ENCODE results near the gene GRIP1. TPM values are rescaled to one million over a fixed set of nuclear protein-coding genes. Genes with fewer than 3 reads are reported as not detected.

GRIP1 gene
- total and polyA plus RNA-seq, 2 of the 4 experiments (the other 2 are of a cell fraction): under 0.01 to 0.07 TPM

- Histone ChIP-seq H3K9ac (ENCODE audit: low read depth, low read length) (no peak overlapping the region), H2AK5ac (ENCODE audit: low read depth, low read length) (no peak overlapping the region), H3K4ac (ENCODE audit: low read depth, low read length) (no peak overlapping the region), H4K8ac (ENCODE audit: low read depth in 2 of 2, low read length in 2 of 2) (no peak overlapping the region), H2BK5ac (ENCODE audit: low read depth, low read length, poor library complexity, severe bottlenecking) (no peak overlapping the region), H3K4me3 (ENCODE audit: insufficient read depth, low read depth, low read length) (no peak overlapping the region), H3K79me1 (ENCODE audit: low read depth in 1 of 2, low read length in 2 of 2) (no peaks in the 10 kb centered on the region), H4K5ac (ENCODE audit: low read depth, low read length) (no peak overlapping the region), H3K27me3 (ENCODE audit: control insufficient read depth, insufficient read depth, low read length) (no peaks in the 10 kb centered on the region), H2BK120ac (ENCODE audit: low read depth, low read length) (no peak overlapping the region), H2BK15ac (ENCODE audit: low read depth, low read length) (no peak overlapping the region), H3K36me3 (ENCODE audit: control insufficient read depth, insufficient read depth, low read length) (no peaks in the 10 kb centered on the region), H3K56ac (ENCODE audit: extremely low read depth, insufficient read depth, low read length) (no peak overlapping the region), H3K9me1 (ENCODE audit: insufficient read depth, low read length) (no peaks in the 10 kb centered on the region), H2AK9ac (replicated peaks; ENCODE audit: low read depth, low read length, poor library complexity) (no peak overlapping the region), H3K9me3 (ENCODE audit: control insufficient read depth, insufficient read depth, low read length) (no peaks in the 10 kb centered on the region), H3K14ac (replicated peaks; ENCODE audit: low read depth, low read length) (no peak overlapping the region), H3K18ac (ENCODE audit: low read depth, low read length) (no peak overlapping the region), H2AFZ (replicated peaks; ENCODE audit: low read length, poor library complexity) (no peak overlapping the region), H4K91ac (ENCODE audit: insufficient read depth, low read depth, low read length) (no peak overlapping the region), H3K4me1 (ENCODE audit: control insufficient read depth, insufficient read depth, low read length) (no peaks in the 10 kb centered on the region), H2BK20ac (ENCODE audit: low read depth, low read length) (no peak overlapping the region), H4K20me1 (ENCODE audit: insufficient read depth, low read length) (no peaks in the 10 kb centered on the region), H3K23ac (ENCODE audit: low read depth, low read length) (no peak overlapping the region), H3K4me2 (ENCODE audit: low read depth, low read length) (no peak overlapping the region), H3K27ac (ENCODE audit: insufficient read depth, low read length) (no peak overlapping the region)
- ChIA-PET POLR2A (ENCODE audit: unreplicated experiment) (no interaction called here), CTCF (no interaction called here)
- DNase-seq: no peak
- TF ChIP-seq POLR2A (IDR thresholded peaks at IDR 0.05; ENCODE audit: low read depth, low read length): no peak
- TF ChIP-seq NFE2L2 (IDR thresholded peaks at IDR 0.05; ENCODE audit: low read depth, low read length): no peak
- TF ChIP-seq MXI1 (IDR thresholded peaks at IDR 0.05; ENCODE audit: borderline replicate concordance, low read depth, low read length): no peak
- intact Hi-C loops (cut with micrococcal nuclease) (no loop called here), dilution Hi-C loops (cut with HindIII; ENCODE audit: low sequenced_read_pairs, unreplicated experiment) (no loop called here), in situ Hi-C loops (cut with MboI; ENCODE audit: low sequenced_read_pairs) (no loop called here)
- no peak for ATAC-seq (ENCODE audit: low read depth)
- WGBS, 2 experiments (ENCODE audit: extremely low coverage in 2 of 2, insufficient read length in 1 of 2): no CpG with 5 or more reads among the region's 2 CpGs
- no TSS peak for BruUV-seq (replicated peaks)
Measured at GRCh38 chr12:66508025-66508424, 170.9 kb downstream of the GRIP1 start.
